A549 (cell line): ENCODE data around the gene RSF1.

ENCODE experiments used
- CBX2 ChIP-seq: fragments of 200-600 bp; sonication (generic); IDR thresholded peaks from 2 replicates; pipeline ENCODE4 v1.6.1; 2016; ENCODE audit warnings: low read depth, mild to moderate bottlenecking, borderline replicate concordance
- EHF ChIP-seq: fragments of 250-450 bp; sonication (Bioruptor Pico); IDR thresholded peaks from 2 replicates; pipeline ENCODE4 v1.5.0; 2020; ENCODE audit warnings: mild to moderate bottlenecking
- EHMT2 ChIP-seq: fragments of 200-600 bp; sonication (generic); IDR thresholded peaks from 2 replicates; pipeline ENCODE4 v1.6.1; 2016; ENCODE audit warnings: antibody characterized with exemption, low read depth, mild to moderate bottlenecking, moderate library complexity
- ESRRA ChIP-seq: fragments of 150-350 bp; IDR thresholded peaks from 2 replicates; pipeline ENCODE4 v1.6.1; 2014; ENCODE audit warnings: mild to moderate bottlenecking, low read length, borderline replicate concordance
- FOXS1 ChIP-seq: fragments of 250-450 bp; sonication (Bioruptor Pico); IDR thresholded peaks from 2 replicates; pipeline ENCODE4 v1.5.0; 2020; ENCODE audit warnings: mild to moderate bottlenecking, moderate library complexity
- MYC ChIP-seq: IDR thresholded peaks from 2 replicates; pipeline ENCODE4 v1.6.1; 2012; ENCODE audit warnings: mild to moderate bottlenecking, inconsistent platforms, low read length, improper control_type of control experiment, borderline replicate concordance
- NR3C1 ChIP-seq: fragments of >200 bp; sonication (Bioruptor Twin); formaldehyde crosslinking; IDR thresholded peaks from 3 replicates; pipeline ENCODE4 v1.6.1; 2017
- POLR2A ChIP-seq: IDR thresholded peaks from 2 replicates; pipeline ENCODE4 v1.6.1; 2012; ENCODE audit warnings: mild to moderate bottlenecking, low read length
- RCOR1 ChIP-seq: fragments of 150-350 bp; IDR thresholded peaks from 2 replicates; pipeline ENCODE4 v1.6.1; 2014; ENCODE audit warnings: antibody characterized with exemption, low read length, low read depth
- TF ChIP-seq, protein P1 (sequence below): fragments of >200 bp; sonication (Bioruptor Twin); formaldehyde crosslinking; IDR thresholded peaks from 3 replicates; pipeline ENCODE4 v1.5.1; 2016
- TF ChIP-seq, protein P2 (sequence below): IDR thresholded peaks from 2 replicates; pipeline ENCODE4 v1.6.1; 2012; ENCODE audit warnings: low read depth, borderline replicate concordance
- TF ChIP-seq, protein P3 (sequence below): IDR thresholded peaks from 2 replicates; pipeline ENCODE4 v1.6.1; 2012
- TF ChIP-seq, protein P4 (sequence below): fragments of 250-450 bp; sonication (Bioruptor Pico); IDR thresholded peaks from 2 replicates; pipeline ENCODE4 v1.5.0; 2021; ENCODE audit warnings: mild to moderate bottlenecking, moderate library complexity, borderline replicate concordance
- TF ChIP-seq, protein P5 (sequence below): IDR thresholded peaks from 2 replicates; pipeline ENCODE4 v1.6.1; 2012

DNA sequence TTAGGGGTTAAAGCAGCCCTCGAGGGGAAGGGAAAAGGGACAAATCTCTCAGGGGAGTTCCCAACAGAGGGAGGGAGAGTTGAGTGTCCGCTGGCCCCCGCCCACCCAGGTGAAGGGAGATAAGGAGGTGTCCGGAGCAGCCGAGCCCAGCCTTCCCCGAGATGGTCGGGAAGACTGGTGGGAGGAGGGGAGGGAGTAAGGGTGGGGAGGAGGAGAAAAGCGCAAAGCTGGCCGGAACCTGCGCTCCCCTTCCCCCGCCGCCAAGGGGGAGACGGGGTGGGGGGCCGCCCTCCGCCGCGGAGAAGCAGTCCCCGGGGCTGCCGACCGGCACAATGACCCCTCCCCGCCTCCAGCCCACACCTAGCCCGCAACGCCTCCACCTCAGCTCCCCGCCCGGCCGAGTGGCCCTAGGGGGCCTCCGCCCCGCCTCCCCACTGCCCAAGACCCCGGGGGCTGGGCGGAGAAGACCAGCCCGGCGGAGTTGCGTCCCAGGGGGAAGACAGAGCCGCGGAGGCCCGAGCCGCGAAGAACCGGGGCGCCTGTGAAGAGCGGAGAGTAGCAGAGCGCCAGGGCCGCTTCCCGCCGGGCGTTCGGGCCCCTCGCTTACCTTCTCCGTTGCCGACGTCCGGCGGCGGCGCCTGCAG is 479 bp downstream of the RSF1 start:
- no peak for TF ChIP-seq POLR2A
- TF ChIP-seq, protein P1, sequence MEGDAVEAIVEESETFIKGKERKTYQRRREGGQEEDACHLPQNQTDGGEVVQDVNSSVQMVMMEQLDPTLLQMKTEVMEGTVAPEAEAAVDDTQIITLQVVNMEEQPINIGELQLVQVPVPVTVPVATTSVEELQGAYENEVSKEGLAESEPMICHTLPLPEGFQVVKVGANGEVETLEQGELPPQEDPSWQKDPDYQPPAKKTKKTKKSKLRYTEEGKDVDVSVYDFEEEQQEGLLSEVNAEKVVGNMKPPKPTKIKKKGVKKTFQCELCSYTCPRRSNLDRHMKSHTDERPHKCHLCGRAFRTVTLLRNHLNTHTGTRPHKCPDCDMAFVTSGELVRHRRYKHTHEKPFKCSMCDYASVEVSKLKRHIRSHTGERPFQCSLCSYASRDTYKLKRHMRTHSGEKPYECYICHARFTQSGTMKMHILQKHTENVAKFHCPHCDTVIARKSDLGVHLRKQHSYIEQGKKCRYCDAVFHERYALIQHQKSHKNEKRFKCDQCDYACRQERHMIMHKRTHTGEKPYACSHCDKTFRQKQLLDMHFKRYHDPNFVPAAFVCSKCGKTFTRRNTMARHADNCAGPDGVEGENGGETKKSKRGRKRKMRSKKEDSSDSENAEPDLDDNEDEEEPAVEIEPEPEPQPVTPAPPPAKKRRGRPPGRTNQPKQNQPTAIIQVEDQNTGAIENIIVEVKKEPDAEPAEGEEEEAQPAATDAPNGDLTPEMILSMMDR, result no peak
- TF ChIP-seq ESRRA, result no peak
- no peak for TF ChIP-seq MYC
- TF ChIP-seq, protein P2, sequence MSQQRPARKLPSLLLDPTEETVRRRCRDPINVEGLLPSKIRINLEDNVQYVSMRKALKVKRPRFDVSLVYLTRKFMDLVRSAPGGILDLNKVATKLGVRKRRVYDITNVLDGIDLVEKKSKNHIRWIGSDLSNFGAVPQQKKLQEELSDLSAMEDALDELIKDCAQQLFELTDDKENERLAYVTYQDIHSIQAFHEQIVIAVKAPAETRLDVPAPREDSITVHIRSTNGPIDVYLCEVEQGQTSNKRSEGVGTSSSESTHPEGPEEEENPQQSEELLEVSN, result no peak
- TF ChIP-seq EHMT2, result no peak
- TF ChIP-seq EHF (CRISPR knock-in tag), result no peak
- no peak for TF ChIP-seq RCOR1
- no peak for TF ChIP-seq NR3C1
- TF ChIP-seq, protein P3, sequence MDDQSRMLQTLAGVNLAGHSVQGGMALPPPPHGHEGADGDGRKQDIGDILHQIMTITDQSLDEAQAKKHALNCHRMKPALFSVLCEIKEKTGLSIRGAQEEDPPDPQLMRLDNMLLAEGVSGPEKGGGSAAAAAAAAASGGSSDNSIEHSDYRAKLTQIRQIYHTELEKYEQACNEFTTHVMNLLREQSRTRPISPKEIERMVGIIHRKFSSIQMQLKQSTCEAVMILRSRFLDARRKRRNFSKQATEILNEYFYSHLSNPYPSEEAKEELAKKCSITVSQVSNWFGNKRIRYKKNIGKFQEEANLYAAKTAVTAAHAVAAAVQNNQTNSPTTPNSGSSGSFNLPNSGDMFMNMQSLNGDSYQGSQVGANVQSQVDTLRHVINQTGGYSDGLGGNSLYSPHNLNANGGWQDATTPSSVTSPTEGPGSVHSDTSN, result no peak
- TF ChIP-seq FOXS1 (CRISPR knock-in tag), result no peak
- TF ChIP-seq CBX2, result no peak
- TF ChIP-seq, protein P4, sequence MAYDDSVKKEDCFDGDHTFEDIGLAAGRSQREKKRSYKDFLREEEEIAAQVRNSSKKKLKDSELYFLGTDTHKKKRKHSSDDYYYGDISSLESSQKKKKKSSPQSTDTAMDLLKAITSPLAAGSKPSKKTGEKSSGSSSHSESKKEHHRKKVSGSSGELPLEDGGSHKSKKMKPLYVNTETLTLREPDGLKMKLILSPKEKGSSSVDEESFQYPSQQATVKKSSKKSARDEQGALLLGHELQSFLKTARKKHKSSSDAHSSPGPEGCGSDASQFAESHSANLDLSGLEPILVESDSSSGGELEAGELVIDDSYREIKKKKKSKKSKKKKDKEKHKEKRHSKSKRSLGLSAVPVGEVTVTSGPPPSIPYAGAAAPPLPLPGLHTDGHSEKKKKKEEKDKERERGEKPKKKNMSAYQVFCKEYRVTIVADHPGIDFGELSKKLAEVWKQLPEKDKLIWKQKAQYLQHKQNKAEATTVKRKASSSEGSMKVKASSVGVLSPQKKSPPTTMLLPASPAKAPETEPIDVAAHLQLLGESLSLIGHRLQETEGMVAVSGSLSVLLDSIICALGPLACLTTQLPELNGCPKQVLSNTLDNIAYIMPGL (CRISPR knock-in tag), result no peak; the same call in 1 of the 2 replicates
- TF ChIP-seq, protein P5, sequence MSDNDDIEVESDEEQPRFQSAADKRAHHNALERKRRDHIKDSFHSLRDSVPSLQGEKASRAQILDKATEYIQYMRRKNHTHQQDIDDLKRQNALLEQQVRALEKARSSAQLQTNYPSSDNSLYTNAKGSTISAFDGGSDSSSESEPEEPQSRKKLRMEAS, result no peak
